GM19455 (cell line): ENCODE data around the gene STMN1.

Experiments used
- ATAC-seq: cut with Tn5 transposase; IDR thresholded peaks from one replicate; pipeline ENCODE4 v1.9.1; 2021; ENCODE audit not compliant: unreplicated experiment

STMN1 gene

DNA sequence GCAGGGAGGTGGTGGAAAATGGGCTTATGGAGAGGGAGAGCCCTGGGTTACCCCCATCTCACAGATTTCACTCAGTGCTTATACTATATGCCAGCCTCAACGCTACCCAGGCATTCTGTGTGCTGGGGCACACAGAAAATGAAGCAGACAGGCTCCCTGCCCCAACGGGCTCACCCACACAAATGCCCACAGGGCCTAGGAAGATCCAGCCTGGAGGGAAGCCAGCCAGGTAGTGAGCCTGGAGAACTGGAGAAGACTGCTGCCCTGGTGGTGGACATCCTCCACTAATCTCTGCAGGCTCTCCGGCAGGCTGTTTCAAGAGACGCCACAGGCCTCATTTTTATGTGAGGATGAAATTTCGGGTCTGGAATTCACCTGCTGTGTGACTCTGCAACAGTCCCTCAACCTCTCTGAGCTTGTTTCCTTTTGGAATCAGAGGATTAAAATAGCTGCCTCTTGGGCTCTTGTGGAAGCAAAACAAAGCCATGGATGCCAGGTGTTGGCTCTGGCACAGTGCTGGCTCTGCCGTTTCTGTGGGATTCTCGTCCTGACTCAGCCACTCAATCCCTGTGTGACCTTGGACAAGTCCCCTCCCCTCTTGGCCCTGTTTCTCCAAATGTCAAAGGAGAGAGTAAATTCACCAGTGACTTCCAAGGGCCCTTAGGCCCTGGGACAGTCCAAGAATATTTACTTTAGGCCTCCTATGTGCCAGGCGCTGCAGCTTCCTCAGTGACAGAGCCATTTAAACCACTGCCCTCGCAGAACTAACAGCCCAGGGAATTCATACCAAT is 34.3 kb downstream of the STMN1 start:
- no peak for ATAC-seq

DNA sequence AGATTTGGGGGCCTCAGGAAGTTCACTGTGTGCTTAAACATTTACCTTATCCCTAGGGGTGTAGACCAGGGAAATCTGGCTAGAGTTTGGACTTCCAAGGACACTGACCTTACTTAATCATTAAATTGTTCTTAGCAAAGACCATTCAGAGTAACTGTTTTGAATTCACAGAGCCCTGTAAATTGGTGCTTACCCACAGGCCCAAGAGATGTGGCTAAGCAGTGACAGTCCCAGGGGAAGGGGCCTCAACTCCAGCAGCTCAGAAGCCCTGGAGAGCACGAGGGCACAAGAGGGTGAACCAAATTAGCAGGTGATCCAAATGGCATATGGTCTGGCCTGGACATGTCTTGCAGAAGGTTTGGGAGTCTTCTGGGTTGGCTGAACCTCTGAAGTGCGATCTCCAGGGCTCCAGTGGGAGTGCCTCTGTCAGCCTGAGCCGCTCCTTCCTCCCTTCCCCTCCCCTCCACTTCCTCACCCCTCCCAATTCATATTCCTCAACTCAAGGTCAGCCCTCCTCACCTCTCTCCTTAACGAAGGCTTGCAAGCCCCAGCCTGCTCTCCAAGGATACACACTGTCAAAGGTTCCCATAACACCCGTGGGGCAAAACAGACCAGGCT is 35.0 kb downstream of the STMN1 start:
- ATAC-seq, result no peak

- ATAC-seq, result no peak
These were observed 35.6 kb downstream of the STMN1 start for GRCh38 chr1:25870614-25871013.

- ATAC-seq, result no peak
These were observed 36.2 kb downstream of the STMN1 start for GRCh38 chr1:25869909-25870606.

- ATAC-seq, result no peak
These were observed 38.8 kb downstream of the STMN1 start for GRCh38 chr1:25867210-25867991.

- no peak for ATAC-seq
These were observed 39.9 kb downstream of the STMN1 start for GRCh38 chr1:25866288-25866687.

DNA sequence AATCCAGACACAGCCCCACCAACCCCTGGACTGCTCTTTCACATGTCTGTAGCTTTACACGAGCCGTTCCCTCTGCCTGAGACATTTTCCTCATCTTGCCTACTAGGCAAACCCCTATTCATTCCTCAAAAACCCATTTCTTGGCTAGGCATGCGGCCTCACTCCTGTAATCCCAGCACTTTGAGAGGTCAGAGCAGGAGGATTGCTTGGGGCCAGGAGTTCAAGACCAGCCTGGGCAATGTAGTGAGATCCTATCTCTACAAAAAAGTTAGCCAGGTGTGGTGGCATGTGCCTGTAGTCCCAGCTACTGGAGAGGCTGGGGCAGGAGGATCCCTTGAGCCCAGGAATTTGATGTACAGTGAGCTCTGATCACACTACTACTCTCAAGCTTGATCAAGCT is 41.8 kb downstream of the STMN1 start:
- no peak for ATAC-seq

GRCh38 chr1:25863486-25864262 is 42.5 kb downstream of the STMN1 start:
- no peak for ATAC-seq

DNA sequence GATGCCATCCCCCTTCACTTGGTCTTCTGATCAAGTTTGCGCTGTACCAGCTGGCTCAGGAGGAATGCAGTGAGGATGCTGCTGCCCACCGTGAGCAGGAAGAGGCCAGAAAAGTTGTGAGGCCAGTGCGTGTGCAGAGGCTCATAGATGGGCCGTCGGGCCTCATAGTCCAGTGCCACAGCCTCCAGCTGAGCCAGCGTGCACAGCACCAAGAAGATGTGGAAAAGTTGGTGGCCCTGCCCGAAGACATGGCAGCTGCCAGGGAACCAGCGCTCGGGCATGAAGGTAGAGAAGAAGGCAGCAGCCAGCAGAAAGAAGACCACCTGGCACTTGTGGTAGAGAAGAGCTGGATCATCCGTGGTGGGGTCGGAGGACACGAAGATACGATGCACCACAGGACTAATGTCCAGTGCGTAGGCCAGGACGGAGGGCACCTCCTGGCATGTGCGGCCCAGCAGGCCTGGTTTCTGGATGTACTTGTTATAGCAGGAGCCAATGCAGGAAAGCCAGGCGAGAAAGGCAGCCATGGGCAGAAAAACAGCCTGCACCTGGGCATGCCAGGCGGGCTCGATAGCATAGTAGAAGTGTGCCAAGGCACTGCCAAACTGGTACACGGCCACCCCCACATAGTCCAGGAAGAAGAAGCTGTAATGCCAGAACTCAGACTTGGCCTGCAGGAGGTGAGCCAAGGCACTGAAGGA is 43.3 kb downstream of the STMN1 start:
- no peak for ATAC-seq

- no peak for ATAC-seq
These were observed 44.6 kb downstream of the STMN1 start for GRCh38 chr1:25861316-25862286.

DNA sequence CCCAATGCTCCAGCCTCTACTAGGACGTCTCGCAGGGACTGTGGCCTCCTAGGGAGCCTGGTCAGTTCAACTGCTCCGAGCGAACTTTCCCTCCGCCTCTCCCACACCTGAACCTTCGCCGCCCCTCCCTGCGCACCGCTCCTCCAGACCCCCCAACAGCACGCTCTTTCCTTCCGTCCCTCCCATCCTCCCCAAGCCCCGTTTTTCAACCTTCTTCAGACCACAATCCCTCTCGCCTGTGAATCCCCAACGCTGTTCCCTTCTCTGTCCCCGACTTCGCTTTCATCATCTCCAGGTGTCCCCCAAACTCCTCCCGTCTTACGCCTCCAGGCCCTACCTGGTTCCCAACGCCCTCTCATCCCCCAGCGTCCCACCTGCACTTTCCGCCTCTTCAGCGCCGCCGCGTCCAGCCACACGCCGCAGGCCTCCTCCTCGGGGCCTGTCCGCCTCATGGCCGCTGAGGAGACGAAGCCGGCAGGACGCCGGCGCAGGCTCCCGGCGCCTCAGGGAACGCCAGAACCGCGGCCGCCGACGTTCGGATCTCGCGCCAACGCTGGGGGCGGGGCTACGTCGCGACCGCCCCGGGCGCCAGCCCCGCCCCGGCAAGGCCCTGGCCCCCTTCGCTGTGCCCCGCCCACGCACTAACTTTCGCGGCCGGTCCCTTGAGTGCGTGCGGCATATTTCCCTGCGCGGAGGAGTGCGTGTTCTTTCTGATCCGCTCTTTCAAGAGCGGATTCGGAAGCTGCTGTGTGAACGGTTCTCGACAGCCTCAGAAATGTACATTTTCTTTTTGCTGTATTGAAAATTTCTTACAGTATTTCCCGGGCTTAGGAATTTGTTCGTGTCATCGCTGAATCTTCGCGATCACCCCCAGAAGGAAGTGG is 47.1 kb downstream of the STMN1 start, which contains the start of gene AUNIP:
Gene AUNIP, minus strand, starts transcription at position 552 of the 884 bp plus-strand sequence. Its CDS starts 100 bp downstream, at position 452.
- ATAC-seq, result peak; percentile 85

DNA sequence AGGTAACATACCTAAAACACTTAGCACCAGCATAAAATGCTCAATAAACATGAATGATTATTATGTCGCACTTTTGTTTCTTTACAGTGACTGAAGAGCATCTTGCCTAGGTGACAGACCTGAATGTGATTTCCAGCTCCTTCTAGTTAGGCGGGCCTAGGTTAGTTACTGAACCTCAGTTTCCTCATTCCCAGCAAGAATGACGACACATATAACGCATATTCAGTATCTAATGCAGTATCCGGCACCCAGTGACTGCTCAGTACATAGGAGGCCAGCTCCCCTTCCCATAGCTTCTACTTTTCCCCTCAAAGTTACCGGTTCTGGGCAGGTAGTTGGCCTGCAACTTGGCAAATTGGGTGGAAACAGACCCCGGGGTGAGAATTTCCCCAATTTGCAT is 47.7 kb downstream of the STMN1 start:
- no peak for ATAC-seq

- no peak for ATAC-seq
These were observed 49.4 kb downstream of the STMN1 start for GRCh38 chr1:25856856-25857255.

- no peak for ATAC-seq
These were observed 51.7 kb downstream of the STMN1 start for GRCh38 chr1:25854554-25854953.
